ENCODE results near the gene RDX.

DNA sequence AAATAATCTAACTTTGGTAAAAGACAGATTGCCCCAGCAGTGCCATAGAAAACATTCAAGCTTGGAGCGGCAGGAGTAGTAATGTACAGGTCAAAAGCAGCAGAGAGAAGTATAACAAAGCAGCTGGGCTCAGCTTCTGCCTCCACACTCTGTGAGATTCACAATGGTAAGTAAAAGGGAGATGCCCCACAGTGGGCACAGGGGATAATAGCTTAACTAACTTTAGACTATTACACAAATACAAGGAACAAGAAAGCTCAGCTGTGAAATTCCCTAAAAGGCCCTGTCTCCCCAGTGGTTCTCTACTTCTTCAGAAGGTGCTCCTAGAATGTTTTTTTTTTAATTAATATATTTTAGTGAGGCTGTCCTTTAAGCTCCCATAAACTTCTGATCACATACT, 28.0 kb downstream of the RDX start:
- TF ChIP-seq CTCF (conservative IDR thresholded peaks at IDR 0.05; ENCODE audit: low read length) (no peak), EZH2phosphoT487 (IDR thresholded peaks at IDR 0.05; ENCODE audit: borderline replicate concordance) (no peak)
